NCI-H774 (cell line): ENCODE measurements around the gene SENP8.
"Not testable (repeated sequence)": the region's sequence is repeated elsewhere in the genome, so short reads cannot be mapped to it uniquely, and the experiment has no call there.

Experiments
- DNase-seq: peaks from one replicate; lab custom pipeline; 2025; lab: John Stamatoyannopoulos, UW

The SENP8 gene

DNA sequence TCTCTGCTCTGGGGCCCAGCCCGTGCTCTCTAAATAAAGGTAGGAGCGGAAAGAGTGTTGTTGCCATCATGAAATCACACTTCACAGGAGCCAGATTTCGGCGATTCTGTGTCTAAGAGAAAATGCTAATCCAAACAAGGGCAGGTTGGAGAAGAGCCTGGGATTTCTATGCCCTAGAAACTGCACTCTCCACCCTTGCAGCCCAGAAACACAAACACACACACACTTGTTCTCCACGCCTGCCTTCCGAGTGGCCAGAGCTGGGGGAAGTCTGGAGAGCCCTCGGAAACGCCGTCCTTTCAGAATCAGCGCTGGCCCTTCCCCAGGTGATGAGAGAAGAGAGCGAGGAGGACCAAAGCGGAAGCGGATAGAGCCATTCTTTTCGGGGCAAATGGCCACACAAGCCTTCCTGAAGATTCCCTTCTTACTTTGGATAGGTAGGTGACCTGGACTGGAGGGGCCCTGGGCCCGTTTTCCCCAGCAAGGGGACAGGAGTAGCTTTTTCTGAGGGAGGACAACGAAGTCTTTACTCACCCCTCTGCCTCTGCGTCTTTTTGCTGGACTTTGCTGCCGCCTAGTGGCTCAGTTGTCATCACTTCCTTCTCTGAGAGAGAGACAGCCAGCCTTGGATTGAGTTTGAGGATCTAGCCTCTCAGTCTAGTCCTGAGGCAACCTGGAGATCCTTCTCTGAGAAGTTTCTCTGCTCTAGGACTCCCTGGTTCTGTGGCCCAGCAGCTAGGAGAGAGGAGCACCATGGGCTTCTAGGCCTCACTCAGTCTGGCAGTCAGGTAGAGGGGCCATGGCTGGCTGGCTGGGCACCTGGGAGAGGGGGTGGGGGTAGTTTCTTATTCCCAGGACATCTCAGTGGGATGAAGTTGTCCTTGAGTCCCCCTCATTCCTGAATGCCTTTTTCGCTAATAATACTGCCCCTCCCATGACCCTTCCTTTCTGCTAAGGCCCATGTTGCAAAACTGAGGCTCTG, 37.7 kb downstream of the SENP8 start:
- peak; percentile 79 for DNase-seq

DNA sequence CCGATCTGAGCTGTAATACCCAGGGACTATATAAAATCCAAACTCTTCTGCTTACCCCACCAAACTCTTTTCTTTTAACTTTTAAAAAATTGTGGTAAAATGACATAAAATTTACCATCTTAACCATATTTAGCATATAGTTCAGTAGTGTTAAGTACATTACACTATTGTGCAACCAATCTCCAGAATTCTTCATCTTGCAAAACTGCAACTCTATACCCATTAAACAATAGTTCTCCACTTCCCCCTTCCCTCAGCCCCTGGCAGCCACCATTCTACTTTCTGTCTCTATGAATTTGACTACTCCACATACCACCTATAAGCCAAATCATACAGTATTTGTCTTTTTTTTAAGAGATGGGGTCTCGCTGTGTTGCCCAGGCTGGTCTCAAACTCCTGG, 38.7 kb downstream of the SENP8 start:
- DNase-seq: no peak

DNA sequence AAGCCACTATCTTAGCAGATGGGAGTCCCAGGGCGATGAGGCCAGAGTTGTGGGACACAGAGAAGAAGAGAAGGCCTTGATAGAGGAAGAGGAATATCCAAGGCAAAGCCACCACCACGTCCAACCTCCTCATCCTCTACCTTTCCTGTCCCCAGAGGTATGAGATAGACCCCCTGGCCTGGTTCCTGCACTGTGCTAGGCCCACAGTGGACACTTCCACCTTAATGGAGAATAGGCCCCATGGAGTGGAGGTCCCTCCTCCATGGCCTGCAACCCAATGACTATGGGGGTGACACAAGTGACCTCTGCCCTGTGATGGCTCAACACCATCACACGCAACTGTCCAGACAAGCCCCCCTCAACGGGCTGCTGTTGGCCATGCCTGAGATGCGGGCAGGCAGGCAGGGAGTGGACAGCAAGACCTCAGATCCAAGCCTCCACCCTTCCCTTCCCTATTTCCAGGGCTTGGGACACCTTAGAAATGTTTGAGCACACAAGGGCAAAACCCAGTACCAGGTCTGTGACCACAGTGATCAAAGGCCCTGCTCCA, 42.6 kb downstream of the SENP8 start:
- DNase-seq: no peak

DNA sequence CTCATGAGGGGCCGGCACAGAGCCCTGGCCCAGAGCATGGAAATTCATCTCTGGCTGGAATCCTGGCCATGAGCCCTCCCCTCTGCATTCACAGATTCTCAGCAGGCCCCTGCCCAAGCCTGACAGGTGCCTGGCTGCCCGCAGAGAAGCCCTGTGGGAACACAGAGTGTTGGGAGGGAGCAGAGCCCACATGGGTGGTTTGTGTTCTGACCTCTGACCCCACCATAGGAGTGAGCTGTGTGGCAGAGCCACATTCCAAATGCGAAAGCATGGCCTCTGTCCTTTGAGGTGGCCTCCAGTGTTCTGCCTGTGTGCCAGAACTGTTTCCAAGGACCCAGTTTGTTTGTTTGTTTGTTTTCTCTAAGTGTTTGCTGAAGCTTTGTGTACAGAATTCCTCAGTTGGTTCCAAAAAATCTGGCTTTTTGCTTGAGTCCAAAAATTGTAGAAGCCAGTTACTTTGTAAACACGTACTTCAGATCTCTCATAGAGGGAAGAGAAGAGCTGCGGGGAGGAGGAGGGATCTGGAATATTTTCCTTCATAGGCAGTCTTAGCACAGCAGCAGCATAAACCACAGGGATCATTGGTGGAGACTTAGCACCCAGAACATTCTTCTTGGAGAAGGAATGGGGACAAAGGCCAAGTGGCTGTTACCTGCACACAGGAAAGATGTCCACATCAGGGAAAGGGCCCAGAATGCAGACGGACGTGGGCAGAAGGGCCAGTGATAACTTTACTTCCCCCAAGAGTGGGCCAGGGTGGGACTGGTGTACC, 43.3 kb downstream of the SENP8 start:
- no peak for DNase-seq

DNA sequence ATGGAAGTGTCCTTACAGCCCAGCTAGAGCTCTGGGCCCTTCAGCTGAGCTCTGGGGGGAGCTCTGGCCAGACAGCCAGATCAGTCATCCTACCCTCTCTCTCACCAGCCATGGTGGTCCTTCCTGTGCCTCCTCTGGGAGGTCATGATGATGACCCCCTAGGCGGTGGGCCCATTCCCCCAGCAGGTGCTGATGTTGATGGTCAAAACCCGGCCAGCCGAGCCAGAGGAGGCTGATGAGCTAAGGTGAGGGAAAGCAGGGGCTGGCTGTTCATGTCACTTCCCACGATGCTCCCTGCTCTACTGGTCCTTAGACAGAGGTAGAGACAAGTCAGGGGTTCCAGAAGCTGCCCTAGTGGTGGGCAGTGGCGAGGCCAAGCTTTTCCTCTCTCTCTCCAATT, 44.4 kb downstream of the SENP8 start:
- no peak for DNase-seq

DNA sequence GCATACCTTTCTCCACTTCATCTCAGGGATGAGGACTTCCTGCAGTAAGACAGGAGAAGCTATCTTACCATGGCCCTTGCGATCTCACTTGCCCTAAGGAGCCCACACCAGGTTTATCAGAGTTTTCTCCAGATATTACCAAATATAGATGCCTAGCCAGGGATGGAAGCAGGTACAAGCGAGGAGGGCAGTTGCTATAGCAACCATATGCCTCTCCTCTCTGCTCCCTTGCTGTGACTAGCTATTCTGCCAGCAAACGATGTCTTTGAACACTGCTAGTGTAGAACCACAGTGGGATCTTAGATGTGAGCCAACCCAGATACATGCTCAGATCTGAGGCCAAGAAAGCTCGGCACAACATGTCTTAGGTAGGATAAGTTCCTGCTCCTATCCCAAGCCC, 45.5 kb downstream of the SENP8 start:
- no peak for DNase-seq

DNA sequence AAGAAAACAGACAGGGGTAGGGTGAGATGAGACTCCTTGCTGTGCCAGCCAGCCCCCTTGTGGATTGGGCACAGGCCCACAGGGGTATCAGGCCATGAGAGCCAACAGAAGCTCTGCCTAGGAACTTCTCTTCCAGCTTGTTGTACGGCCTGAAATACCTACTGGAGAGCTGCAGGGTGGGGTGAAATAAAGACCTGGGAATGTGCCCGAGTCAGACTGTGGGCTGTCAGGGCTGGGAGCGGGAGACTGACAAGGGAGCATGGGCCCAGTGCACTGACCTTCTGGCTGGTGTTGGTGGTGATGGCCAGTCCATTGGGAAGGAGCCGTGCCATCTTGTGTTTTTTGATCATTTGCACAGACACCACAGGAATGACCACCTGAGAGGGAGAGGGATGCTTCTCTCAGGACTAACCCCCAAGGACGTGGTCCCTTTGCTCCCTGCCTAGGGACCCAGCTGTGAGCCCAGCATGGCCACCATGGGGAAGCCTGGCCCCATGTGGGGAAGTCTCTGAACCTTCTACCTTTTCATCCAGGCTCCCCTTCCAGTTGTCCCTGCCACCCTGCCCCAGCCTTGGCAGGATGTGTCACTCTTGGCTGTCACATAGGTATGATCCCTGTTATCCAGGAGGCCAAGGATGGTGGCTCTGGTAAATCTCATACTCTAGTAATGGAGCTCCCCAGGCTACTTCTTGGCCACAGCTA, 48.7 kb downstream of the SENP8 start:
- no peak for DNase-seq

DNA sequence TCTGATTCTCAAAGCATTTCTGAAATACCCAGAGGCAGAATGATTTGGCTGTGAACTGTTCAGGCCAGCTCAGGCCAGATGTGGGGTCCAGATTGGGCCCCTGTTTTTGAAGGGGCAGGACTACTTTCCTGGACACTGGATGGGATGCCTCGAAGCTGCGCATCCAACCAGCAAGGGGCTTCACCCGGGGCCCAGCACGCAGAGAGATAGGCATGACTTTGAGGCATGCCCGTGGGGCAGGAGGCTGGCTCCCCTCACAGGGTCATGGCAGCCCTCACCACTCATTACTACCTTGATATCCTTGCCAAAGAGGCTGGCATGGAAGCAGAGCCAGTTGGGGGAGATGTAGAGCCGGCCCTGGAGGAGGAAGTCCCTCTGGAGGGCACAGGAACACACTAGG, 49.2 kb downstream of the SENP8 start:
- no peak for DNase-seq

DNA sequence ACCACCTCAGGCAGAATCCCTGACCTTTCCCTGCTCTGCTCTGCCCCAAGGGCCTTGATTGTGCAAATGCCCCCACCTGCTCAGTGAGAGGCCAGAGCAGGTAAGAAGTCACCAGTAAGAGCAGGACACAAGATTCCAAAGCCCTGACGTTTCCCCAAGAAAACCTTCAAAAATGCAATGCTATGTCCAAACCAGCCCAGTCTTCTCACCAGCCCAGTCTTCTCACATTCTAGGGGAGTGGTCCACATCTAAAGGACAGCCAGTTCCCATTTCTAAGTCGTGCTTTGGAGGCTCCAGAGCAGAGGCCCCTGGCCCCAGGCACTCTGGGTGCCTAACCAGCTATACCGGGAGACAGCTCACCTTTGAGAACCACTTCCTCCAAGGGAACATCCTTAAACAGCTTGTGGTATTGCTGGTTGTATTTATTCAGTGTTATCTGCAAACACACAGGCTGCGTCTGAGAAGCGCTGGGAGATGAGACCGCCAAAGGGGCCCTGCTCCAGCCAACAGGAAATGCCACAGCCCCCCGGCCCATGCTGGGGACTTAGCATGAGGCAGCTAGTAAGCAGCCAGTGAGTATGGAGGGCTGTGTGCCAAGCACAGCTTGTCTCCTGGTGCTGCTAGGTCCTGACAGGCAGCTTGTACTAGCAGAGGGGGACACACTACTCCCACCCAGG, 50.1 kb downstream of the SENP8 start:
- DNase-seq: no peak

DNA sequence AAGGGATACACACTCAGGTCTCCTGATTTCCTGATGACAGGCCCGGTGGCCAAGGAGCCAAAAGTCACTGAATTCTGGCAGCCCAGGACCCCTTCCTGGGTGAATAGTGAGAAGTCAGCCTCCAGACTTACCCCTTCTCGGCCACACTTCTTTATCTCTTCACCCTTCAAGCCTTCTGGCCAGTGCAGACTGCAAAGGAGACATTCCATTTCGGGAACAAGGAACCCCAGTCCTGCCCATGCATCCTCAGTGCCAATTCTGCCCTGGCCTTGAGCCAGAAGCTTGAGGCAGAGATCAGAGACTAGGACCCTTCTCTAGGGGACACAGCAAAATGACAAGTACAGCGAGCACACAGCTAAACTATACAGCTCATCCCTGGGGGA, 50.6 kb downstream of the SENP8 start:
- no peak for DNase-seq

DNA sequence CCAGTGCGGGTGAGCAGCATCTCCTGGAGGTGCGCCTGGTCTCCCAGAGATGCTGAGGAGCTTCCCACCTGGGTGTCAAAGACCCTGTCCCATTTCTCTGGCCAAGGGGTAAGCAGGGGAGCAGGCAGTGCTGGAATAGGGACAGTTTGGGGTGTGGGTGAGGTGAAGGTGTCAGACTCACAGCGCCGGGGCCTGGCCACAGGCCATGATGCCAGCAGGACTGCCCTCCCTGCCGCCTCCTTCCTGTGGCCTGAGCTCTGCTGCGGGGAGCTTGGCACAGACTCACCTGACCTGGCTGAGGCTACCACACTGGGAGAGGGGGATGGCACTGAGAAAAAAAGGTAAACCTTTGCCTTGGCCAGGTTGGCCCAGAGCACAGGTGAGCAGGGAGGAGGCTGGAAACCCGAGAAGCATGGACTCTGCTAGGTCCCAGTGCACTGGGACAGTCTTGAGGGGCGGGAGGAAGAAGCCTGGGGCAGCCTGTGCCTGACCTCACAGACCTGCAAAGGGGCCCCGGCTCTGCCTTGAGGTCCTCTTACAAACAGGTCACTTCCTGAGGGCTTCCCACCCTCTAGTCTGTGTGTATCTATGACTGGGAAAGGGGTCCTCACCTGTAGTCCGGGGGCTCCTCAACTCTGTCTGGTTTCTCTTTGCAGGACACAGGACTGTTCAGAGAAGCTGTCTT, 51.2 kb downstream of the SENP8 start:
- no peak for DNase-seq

DNA sequence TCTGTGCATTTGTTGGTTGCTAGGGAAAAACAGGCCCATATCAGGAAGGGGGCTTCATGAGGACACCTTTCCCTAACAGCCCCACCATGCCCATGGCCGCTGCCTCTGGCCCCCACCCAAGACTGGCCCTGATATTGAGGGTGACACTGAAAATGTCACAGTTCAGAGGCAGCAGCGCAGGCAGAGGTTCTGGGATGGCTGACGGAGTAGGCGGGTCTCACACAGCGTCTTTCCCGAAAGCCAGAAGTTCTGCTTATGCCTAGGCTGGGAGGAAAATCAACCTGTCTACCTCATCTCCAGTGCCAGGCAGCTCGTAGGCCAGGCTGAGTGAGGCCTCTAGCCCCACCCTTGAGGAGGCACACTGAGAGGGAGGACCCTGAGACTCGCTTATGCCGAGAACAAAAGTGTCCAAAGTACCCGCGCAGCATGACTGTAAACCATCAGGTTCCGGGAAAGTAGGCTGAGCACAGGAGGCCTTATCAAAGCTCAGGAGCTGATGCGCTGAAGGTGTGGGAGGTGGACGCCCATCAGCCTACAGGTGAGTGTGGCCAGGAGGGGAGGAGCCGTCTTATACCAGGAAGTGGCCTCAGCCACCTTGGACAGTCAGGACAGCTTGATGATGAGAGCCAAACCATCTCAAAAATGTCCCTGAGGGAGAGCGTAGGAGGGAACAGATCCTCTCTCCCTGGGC, 51.9 kb downstream of the SENP8 start:
- DNase-seq: no peak

DNA sequence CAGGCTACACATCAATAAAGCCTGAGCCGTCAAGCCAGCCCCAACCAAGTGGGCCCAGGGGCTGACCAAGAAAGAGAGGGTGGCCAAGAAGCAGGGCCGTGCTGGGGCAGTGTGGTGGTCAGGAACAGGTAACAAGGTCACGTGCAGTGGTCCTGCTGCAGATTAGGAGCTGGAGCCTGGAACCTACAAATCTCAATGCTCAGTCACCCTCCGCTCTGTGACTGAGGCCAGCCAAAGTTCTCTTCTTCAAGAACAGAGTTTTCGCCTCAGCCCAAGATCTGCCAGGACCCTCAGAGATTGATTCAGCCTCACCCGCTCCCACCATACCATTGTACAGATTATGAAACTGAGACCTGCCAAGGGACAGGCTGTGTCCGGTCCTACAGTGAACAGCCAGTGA, 52.5 kb downstream of the SENP8 start:
- no peak for DNase-seq

DNA sequence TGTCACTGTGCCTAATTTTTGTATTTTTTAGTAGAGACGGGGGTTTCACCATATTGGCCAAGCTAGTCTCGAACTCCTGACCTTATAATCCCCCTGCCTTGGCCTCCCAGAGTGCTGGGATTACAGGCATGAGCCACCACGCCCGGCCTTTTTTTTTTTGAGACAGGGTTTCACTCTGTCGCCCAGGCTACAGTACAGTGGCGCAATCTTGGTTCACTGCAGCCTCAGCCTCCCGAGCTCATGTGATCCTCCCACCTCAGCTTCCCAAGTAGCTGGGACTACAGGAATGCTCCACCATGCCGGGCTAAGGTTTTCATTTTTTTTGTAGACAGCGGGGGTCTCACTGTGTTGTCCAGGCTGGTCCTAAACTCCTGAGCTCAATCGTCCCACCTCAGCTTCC, 53.8 kb downstream of the SENP8 start:
- DNase-seq: not testable (repeated sequence)

DNA sequence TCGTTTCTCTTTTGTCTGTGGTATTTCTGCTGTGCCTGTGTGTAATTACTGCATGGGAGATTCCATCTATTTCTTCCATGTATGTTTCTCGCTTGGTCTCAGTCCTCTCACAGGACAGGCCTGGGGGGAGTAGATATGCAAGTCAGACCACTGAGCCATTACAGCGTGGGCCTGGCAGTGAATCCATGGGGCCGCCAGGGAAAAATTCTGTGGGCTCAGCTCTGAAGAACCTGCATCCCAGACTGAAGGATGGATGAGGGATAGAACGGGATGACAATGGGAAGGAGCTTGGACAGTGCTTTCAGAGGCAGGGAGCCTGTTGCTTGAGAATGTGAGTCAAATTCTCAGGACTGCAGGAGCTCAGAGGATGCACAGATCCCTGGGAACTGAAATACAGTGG, 54.6 kb downstream of the SENP8 start:
- no peak for DNase-seq

DNA sequence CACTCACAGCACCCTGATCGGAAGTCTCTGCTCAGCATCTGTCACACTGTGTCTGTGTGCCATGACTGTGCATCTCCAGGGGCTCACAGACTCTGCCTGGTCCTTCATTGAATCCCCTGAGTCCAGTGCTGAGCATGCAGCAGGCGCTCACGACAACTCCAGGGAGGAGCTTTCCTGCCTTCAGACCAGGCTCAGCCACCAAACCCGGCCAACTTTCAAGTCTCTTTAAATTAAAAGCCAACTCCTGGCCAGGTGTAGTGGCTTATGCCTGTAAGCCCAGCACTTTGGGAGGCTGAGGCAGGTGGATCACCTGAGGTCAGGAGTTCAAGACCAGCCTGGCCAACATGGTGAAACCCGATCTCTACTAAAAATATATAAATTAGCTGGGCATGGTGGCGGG, 55.2 kb downstream of the SENP8 start:
- no peak for DNase-seq

DNA sequence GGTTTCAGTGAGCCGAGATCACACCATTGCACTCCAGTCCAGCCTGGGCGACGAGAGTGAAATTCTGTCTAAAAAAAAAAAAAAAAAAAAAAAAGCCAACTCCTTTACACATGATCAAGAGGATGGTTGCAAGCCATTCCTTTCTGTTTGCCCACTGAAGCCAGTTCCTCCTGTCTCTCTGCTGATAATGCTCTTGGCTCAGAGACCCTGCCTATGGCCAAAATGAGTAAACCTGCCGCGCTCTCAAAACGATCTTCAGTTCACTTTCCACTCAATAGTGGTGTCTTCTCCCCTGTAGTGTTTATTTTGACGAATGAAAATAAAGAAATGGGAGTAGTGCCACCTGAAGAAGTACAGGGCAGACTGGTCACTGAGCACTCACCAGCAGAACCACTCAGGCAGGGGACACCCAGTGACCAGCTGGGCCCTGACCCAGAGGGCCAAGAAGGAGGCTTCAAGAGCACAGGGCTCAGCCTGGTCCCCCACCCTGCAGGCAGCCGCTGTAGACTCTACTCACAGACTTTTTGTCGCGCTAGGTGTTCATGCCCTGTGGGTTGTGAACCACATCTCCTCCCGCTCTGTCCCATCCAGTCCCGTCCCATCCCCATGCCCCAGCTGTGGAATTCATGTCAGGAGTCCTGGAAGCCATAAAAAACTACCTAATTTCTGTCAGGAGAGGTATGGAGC, 55.8 kb downstream of the SENP8 start:
- DNase-seq: no peak

DNA sequence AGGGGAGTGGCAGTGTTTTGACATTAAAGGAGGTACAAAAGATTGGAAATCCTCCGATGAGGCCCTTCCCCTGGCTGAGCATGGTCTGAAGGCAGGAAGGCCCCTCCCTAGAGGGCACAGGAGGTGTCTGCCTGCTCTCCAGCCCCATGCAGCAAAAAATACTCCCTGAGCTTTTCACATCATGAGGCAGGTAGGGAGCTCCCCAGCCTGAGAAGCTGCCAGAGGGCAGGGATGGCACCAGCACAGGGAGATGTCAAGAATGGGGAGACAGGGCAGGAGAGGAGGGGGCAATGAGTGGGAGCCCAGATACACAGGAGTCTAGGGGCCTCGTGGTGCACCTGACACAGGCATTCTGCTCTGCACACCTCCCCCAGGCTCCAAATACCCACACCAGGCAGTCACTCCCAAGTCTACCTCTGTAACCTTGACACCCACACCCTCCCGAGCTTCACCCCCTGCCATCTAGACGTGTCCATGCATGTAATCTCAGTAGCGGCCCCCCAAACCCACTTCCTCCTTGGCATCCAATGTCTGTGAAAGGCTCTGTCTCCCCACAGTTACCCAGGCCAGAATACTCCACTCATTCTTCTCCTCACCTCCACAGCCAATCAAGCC, 56.5 kb downstream of the SENP8 start:
- no peak for DNase-seq
